HT1080 (cell line): ENCODE data around the gene IL2RA. TPM values are rescaled to one million over a fixed set of nuclear protein-coding genes. Genes with fewer than 3 reads are reported as not detected.

Experiments
- DNase-seq: peaks from one replicate; pipeline ENCODE4 v3.0.0-alpha.2; 2015; ENCODE audit warnings: low read depth
- total RNA-seq: library from RNA; depleted of rRNA; stranded (reverse); fragments of >200 nt; shearing (Covaris generic); gene quantifications from 2 replicates; pipeline ENCODE4 v1.2.3, GENCODE V29; 2014

Gene IL2RA
- total RNA-seq, 1 experiment from 2014 or later: not detected

- DNase-seq: no peak
Measured at GRCh38 chr10:5988336-5988920, 73.7 kb downstream of the IL2RA start.

- no peak for DNase-seq
Measured at GRCh38 chr10:5987747-5988146, 74.4 kb downstream of the IL2RA start.

GRCh38 chr10:5985029-5985428 lies 77.1 kb downstream of the IL2RA start:
- DNase-seq: no peak

- no peak for DNase-seq
Measured at GRCh38 chr10:5983774-5984173, 78.4 kb downstream of the IL2RA start.

- no peak for DNase-seq
Measured at GRCh38 chr10:5981529-5981928, 80.6 kb downstream of the IL2RA start.

GRCh38 chr10:5978230-5978489 lies 84.0 kb downstream of the IL2RA start:
- DNase-seq: no peak

GRCh38 chr10:5977471-5978229 lies 84.5 kb downstream of the IL2RA start, which contains the start of gene IL15RA:
Gene IL15RA (minus strand): TSS chr10:5977543. CDS start chr10:5977492, 51 bp downstream.
- peak; percentile 72 for DNase-seq

- peak; percentile 42 for DNase-seq
Measured at GRCh38 chr10:5976512-5977470, 85.4 kb downstream of the IL2RA start.

- DNase-seq: peak; percentile 19
Measured at GRCh38 chr10:5975641-5976473, 86.3 kb downstream of the IL2RA start.

- DNase-seq: no peak
Measured at GRCh38 chr10:5973069-5973468, 89.1 kb downstream of the IL2RA start.

GRCh38 chr10:5971886-5972285 lies 90.3 kb downstream of the IL2RA start:
- DNase-seq: no peak

GRCh38 chr10:5971315-5971832 lies 90.8 kb downstream of the IL2RA start:
- no peak for DNase-seq

- DNase-seq: no peak
Measured at GRCh38 chr10:5970527-5970926, 91.6 kb downstream of the IL2RA start.

- no peak for DNase-seq
Measured at GRCh38 chr10:5970066-5970465, 92.1 kb downstream of the IL2RA start.

- no peak for DNase-seq
Measured at GRCh38 chr10:5968681-5969453, 93.3 kb downstream of the IL2RA start.

GRCh38 chr10:5968037-5968680 lies 94.0 kb downstream of the IL2RA start:
- DNase-seq: no peak

GRCh38 chr10:5965266-5965665 lies 96.9 kb downstream of the IL2RA start:
- DNase-seq: no peak

GRCh38 chr10:5964736-5965135 lies 97.4 kb downstream of the IL2RA start:
- DNase-seq: no peak

GRCh38 chr10:5963591-5963990 lies 98.6 kb downstream of the IL2RA start:
- DNase-seq: no peak

GRCh38 chr10:5963071-5963470 lies 99.1 kb downstream of the IL2RA start:
- DNase-seq: no peak
